Measurements from ENCODE around the gene TMEM225B.

The TMEM225B gene

DNA sequence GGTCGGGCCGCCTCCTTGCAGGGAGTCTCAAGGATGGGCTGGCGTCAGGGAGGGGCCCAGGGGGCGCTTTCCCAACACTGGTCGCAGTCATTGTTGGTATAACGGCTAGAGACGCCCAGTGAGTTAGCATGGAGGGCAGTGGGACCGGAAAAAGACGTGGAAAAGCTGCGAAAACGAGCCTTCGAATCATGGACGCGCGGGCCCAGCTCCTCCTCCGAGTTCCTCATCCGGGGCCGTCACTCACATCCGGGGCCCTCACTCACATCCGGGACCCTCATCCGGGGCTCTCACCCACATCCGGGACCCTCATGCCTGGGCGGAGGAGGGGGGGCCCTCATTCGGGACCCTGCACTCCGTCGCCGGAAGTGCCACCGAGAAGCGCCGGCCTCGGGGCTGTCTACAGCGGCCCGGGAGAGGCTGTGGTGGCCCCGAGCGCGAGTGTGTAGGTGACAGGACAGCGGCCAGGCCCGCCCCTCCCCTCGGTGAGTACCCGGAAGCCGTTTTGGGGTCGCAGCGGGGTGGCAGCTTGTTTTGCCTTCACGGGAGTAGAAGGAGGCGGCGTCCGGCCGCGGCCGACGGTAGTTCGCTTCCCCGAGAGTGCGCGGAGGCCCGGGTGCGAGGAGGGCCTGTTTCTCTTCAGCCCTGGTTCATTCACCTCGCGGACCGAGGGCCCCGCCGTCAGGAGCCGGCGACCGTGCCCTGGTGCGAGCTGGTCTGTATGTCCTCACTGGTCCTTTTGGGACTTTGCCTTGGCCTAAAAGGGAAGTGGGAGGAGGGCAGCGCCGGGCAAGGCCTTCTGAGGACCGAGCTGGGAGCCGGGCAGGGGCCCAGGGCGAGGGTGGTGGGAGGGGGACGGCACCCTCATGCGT lies 39.5 kb upstream of the TMEM225B start, which contains the start of gene ZNF655:
TSS of gene ZNF655 (plus strand) at position 337 of the 869 bp plus-strand sequence. CDS start 1,918 bp downstream, outside the sequence.
- Histone ChIP-seq H2BK12ac (ENCODE audit: low read length) (peak within 1 kb of the TSS; percentile 8), H3K79me1 (ENCODE audit: low read length) (peaks cover 15% of the 10 kb centered on the region), H3K4ac (ENCODE audit: low read depth, low read length) (peak within 1 kb of the TSS; percentile 93), H3K18ac (ENCODE audit: low read length) (peak within 1 kb of the TSS; percentile 95), H2BK120ac (ENCODE audit: insufficient read depth, low read length, poor library complexity) (peak within 1 kb of the TSS; percentile 95), H2BK5ac (ENCODE audit: low read depth, low read length, poor library complexity) (peak within 1 kb of the TSS; percentile 94), H3K4me3 (ENCODE audit: low read depth, low read length) (peak within 1 kb of the TSS; percentile 96), H3K23ac (ENCODE audit: low read length) (no peak within 1 kb of the TSS), H3K9me3 (ENCODE audit: insufficient read depth, low read depth, low read length) (no peaks in the 10 kb centered on the region), H3K36me3 (ENCODE audit: control insufficient read depth in 1 of 2, insufficient read depth in 2 of 2, low read length in 2 of 2) (peaks cover 15 to 33% of the 10 kb centered on the region in 2 experiments), H4K8ac (ENCODE audit: low read depth, low read length) (peak within 1 kb of the TSS; percentile 94), H2AFZ (ENCODE audit: insufficient read depth, low read length, poor library complexity) (peak within 1 kb of the TSS; percentile 78), H4K91ac (ENCODE audit: low read depth, low read length) (peak within 1 kb of the TSS; percentile 93), H3K14ac (ENCODE audit: low read length) (peak within 1 kb of the TSS; percentile 94), H4K12ac (ENCODE audit: low read depth, low read length) (peak within 1 kb of the TSS; percentile 90), H3K27ac (ENCODE audit: low read depth, low read length) (peak within 1 kb of the TSS; percentile 89), H3K27me3 (ENCODE audit: insufficient read depth, low read length) (no peaks in the 10 kb centered on the region), H3K79me2 (ENCODE audit: control insufficient read depth, insufficient read depth, low read length, poor library complexity) (peaks cover 17% of the 10 kb centered on the region), H2AK5ac (ENCODE audit: low read length) (peak within 1 kb of the TSS; percentile 96), H3K9ac (ENCODE audit: low read length) (peak within 1 kb of the TSS; percentile 99), H3K4me2 (ENCODE audit: low read length) (peak within 1 kb of the TSS; percentile 78), H3K4me1 (ENCODE audit: control insufficient read depth in 1 of 2, insufficient read depth in 2 of 2, low read length in 2 of 2) (peaks cover 6 to 7% of the 10 kb centered on the region in 2 experiments)
- WGBS (ENCODE audit: extremely low coverage, insufficient coverage, insufficient read length): no CpG with 5 or more reads among the region's 73 CpGs
- DNase-seq: peak; percentile 77 to 86

DNA sequence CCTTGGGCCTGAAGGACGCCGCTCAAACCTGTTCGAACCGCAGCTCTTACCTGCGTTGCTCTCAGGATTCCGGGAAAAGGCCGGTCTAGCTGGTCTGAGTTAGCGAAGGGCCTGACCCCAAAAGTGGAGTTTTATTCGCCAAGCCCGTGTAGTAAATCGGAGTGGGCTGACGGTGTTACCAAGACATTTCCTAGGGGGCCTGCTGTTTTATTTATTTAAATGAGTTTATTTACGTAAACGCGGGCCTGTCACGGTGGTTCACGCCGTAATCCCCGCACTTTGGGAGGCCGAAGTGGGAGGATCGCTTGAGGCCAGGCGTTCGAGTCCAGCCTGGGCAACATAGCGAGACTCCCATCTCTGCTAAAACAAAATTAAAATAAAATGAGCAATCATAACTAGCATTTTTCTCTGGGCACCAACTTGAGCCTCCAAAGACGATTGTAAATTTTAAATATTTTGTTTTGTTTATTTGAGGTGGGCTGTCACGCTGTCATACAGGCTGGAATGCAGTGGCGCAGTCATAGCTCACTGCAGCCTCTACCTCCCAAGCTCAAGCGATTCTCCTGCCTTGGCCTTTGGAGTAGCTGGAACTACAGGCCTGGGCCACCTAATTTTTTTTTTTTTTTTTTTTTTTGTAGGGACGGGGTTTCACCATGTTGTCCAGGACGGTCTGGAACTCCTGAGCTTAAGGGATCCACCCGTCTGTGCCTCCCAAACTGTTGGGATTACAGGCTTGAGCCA lies 38.7 kb upstream of the TMEM225B start:
- Histone ChIP-seq H3K4me1 (ENCODE audit: control insufficient read depth in 1 of 2, insufficient read depth in 2 of 2, low read length in 2 of 2) (peaks cover 6 to 7% of the 10 kb centered on the region in 2 experiments), H3K36me3 (ENCODE audit: control insufficient read depth in 1 of 2, insufficient read depth in 2 of 2, low read length in 2 of 2) (peaks cover 18 to 40% of the 10 kb centered on the region in 2 experiments), H2BK5ac (ENCODE audit: low read depth, low read length, poor library complexity) (peak overlapping the region; percentile 94), H2AFZ (ENCODE audit: insufficient read depth, low read length, poor library complexity) (peak overlapping the region; percentile 65), H3K9me3 (ENCODE audit: insufficient read depth, low read depth, low read length) (no peaks in the 10 kb centered on the region), H3K4ac (ENCODE audit: low read depth, low read length) (peak overlapping the region; percentile 93), H3K79me2 (ENCODE audit: control insufficient read depth, insufficient read depth, low read length, poor library complexity) (peaks cover 17% of the 10 kb centered on the region), H3K23ac (ENCODE audit: low read length) (no peak overlapping the region), H3K27me3 (ENCODE audit: insufficient read depth, low read length) (no peaks in the 10 kb centered on the region), H2BK12ac (ENCODE audit: low read length) (no peak overlapping the region), H3K9ac (ENCODE audit: low read length) (peak overlapping the region; percentile 98), H3K4me2 (ENCODE audit: low read length) (peak overlapping the region; percentile 78), H4K91ac (ENCODE audit: low read depth, low read length) (peak overlapping the region; percentile 93), H3K4me3 (ENCODE audit: low read depth, low read length) (peak overlapping the region; percentile 96), H2BK120ac (ENCODE audit: insufficient read depth, low read length, poor library complexity) (peak overlapping the region; percentile 95), H4K12ac (ENCODE audit: low read depth, low read length) (peak overlapping the region; percentile 86), H3K14ac (ENCODE audit: low read length) (peak overlapping the region; percentile 94), H3K79me1 (ENCODE audit: low read length) (peaks cover 15% of the 10 kb centered on the region), H4K8ac (ENCODE audit: low read depth, low read length) (peak overlapping the region; percentile 87), H3K18ac (ENCODE audit: low read length) (peak overlapping the region; percentile 95), H2AK5ac (ENCODE audit: low read length) (peak overlapping the region; percentile 96), H3K27ac (ENCODE audit: low read depth, low read length) (peak overlapping the region; percentile 89)
- DNase-seq: peak; percentile 54 to 71
- no CpG with 5 or more reads among the region's 31 CpGs for WGBS (ENCODE audit: extremely low coverage, insufficient coverage, insufficient read length)

DNA sequence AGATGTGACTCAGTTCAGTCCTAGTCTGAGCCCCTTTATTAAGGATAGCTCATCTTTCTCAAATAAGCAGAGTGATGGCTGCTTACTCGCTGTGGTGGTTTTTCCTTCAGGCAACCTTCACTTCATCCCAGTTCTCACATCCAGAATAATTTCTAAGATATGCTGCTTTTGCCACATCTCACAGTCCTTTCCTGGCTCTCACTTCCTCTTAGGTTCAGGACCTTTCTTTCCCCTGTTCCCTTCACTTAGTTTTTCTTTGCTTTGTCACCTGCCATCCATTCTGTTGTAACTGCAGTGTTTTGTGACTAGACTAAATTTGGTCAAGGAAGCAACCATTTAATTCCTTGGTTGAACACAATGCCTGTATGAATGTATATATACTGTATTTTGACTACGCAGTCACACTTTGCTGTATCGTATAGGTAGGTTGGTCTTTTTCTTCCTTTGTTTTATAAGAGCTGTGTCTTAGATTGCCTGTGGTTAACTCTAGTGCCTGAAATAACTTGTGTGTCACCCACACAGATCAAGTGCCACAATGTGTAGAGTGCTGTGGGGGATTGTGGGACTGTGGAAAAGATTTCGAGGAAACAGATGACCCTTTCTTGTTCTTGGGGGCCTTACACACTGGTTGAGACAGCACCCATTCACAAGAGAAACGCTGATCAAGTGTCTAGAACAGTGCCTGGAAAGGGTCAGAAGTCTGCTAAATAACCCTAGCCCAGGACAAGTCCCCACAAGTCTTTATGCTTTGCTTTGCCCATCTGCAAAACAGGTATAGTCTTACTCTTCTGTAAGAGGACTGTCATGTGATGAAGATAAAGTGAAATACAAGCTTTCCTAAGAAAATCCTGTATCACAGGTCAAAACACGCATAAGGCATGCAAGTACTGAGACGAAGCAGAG lies 37.0 kb upstream of the TMEM225B start:
- DNase-seq: no peak
- Histone ChIP-seq H2BK120ac (ENCODE audit: insufficient read depth, low read length, poor library complexity) (no peak overlapping the region), H4K12ac (ENCODE audit: low read depth, low read length) (no peak overlapping the region), H3K18ac (ENCODE audit: low read length) (no peak overlapping the region), H3K4me2 (ENCODE audit: low read length) (no peak overlapping the region), H3K14ac (ENCODE audit: low read length) (no peak overlapping the region), H2AK5ac (ENCODE audit: low read length) (no peak overlapping the region), H3K4me1 (ENCODE audit: control insufficient read depth in 1 of 2, insufficient read depth in 2 of 2, low read length in 2 of 2) (peaks cover 6 to 7% of the 10 kb centered on the region in 2 experiments), H3K9ac (ENCODE audit: low read length) (no peak overlapping the region), H3K23ac (ENCODE audit: low read length) (no peak overlapping the region), H4K91ac (ENCODE audit: low read depth, low read length) (peak overlapping the region; percentile 19), H3K9me3 (ENCODE audit: insufficient read depth, low read depth, low read length) (no peaks in the 10 kb centered on the region), H3K27ac (ENCODE audit: low read depth, low read length) (peak overlapping the region; percentile 2), H2BK5ac (ENCODE audit: low read depth, low read length, poor library complexity) (no peak overlapping the region), H3K79me1 (ENCODE audit: low read length) (peaks cover 15% of the 10 kb centered on the region), H3K27me3 (ENCODE audit: insufficient read depth, low read length) (no peaks in the 10 kb centered on the region), H3K4me3 (ENCODE audit: low read depth, low read length) (no peak overlapping the region), H3K36me3 (ENCODE audit: control insufficient read depth in 1 of 2, insufficient read depth in 2 of 2, low read length in 2 of 2) (peaks cover 22 to 42% of the 10 kb centered on the region in 2 experiments), H3K79me2 (ENCODE audit: control insufficient read depth, insufficient read depth, low read length, poor library complexity) (peaks cover 17% of the 10 kb centered on the region), H2AFZ (ENCODE audit: insufficient read depth, low read length, poor library complexity) (no peak overlapping the region), H4K8ac (ENCODE audit: low read depth, low read length) (no peak overlapping the region), H3K4ac (ENCODE audit: low read depth, low read length) (peak overlapping the region; percentile 86), H2BK12ac (ENCODE audit: low read length) (no peak overlapping the region)
- no CpG with 5 or more reads among the region's 7 CpGs for WGBS (ENCODE audit: extremely low coverage, insufficient coverage, insufficient read length)

DNA sequence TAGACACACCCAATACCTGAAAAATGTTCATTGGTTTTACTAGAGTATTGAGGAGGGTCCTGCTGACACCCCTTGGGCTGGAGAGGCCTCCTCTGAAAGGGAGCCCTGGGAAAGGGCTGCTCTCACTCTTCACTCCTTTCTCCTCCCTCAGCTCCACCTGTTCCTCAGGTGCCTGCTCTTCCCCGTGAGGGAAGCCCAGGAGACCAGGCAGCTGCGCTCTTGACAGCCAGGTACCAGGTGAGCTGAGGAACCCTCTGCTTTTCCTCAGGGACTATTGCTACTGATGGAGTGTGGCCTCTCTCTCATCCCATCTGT lies 36.4 kb upstream of the TMEM225B start:
- H2AK5ac ChIP-seq (ENCODE audit: low read length): no peak overlapping the region
- H4K8ac ChIP-seq (ENCODE audit: low read depth, low read length): no peak overlapping the region
- peaks cover 6 to 7% of the 10 kb centered on the region in 2 experiments for H3K4me1 ChIP-seq (ENCODE audit: control insufficient read depth in 1 of 2, insufficient read depth in 2 of 2, low read length in 2 of 2)
- H3K79me1 ChIP-seq (ENCODE audit: low read length): peaks cover 15% of the 10 kb centered on the region
- H3K23ac ChIP-seq (ENCODE audit: low read length): no peak overlapping the region
- H3K18ac ChIP-seq (ENCODE audit: low read length): peak overlapping the region; percentile 14
- H4K12ac ChIP-seq (ENCODE audit: low read depth, low read length): no peak overlapping the region
- H3K4me3 ChIP-seq (ENCODE audit: low read depth, low read length): no peak overlapping the region
- no peak overlapping the region for H3K9ac ChIP-seq (ENCODE audit: low read length)
- DNase-seq: no peak
- no peak overlapping the region for H4K91ac ChIP-seq (ENCODE audit: low read depth, low read length)
- H3K4me2 ChIP-seq (ENCODE audit: low read length): no peak overlapping the region
- H3K27me3 ChIP-seq (ENCODE audit: insufficient read depth, low read length): no peaks in the 10 kb centered on the region
- no peak overlapping the region for H3K4ac ChIP-seq (ENCODE audit: low read depth, low read length)
- no peak overlapping the region for H2BK12ac ChIP-seq (ENCODE audit: low read length)
- H2BK5ac ChIP-seq (ENCODE audit: low read depth, low read length, poor library complexity): no peak overlapping the region
- H2AFZ ChIP-seq (ENCODE audit: insufficient read depth, low read length, poor library complexity): no peak overlapping the region
- peaks cover 17% of the 10 kb centered on the region for H3K79me2 ChIP-seq (ENCODE audit: control insufficient read depth, insufficient read depth, low read length, poor library complexity)
- WGBS (ENCODE audit: extremely low coverage, insufficient coverage, insufficient read length): no CpG with 5 or more reads among the region's 2 CpGs
- no peaks in the 10 kb centered on the region for H3K9me3 ChIP-seq (ENCODE audit: insufficient read depth, low read depth, low read length)
- no peak overlapping the region for H2BK120ac ChIP-seq (ENCODE audit: insufficient read depth, low read length, poor library complexity)
- peaks cover 21 to 41% of the 10 kb centered on the region in 2 experiments for H3K36me3 ChIP-seq (ENCODE audit: control insufficient read depth in 1 of 2, insufficient read depth in 2 of 2, low read length in 2 of 2)
- peak overlapping the region; percentile 2 for H3K27ac ChIP-seq (ENCODE audit: low read depth, low read length)
- no peak overlapping the region for H3K14ac ChIP-seq (ENCODE audit: low read length)
